GM23338 (cell line): Measurements from ENCODE around the gene KIRREL3. TPM values are rescaled to one million over a fixed set of nuclear protein-coding genes. Genes with fewer than 3 reads are reported as not detected.

ENCODE experiments used
- ATAC-seq: fragments of 200-7000 bp; cut with Tn5 transposase; 3 replicates; pipeline ENCODE4 v1.9.1; 2020
- DNase-seq: peaks from one replicate; pipeline ENCODE4 v3.0.0-alpha.2; 2015; ENCODE audit warnings: low spot score
- H2AFZ ChIP-seq: fragments of 200-600 bp; sonication (generic); 2 replicates; pipeline ENCODE4 v1.8.0; 2016; ENCODE audit warnings: antibody characterized with exemption, mild to moderate bottlenecking, moderate library complexity
- H3F3A ChIP-seq: fragments of 200-600 bp; sonication (generic); replicated peaks from 2 replicates; pipeline ENCODE4 v1.8.0; 2017; ENCODE audit warnings: antibody characterized with exemption, mixed run types, low read depth
- H3K27ac ChIP-seq: fragments of 200-600 bp; sonication (generic); 2 replicates; pipeline ENCODE4 v1.6.1; 2016; ENCODE audit warnings: low read depth
- H3K27me3 ChIP-seq: fragments of 200-600 bp; sonication (generic); 2 replicates; pipeline ENCODE4 v1.8.0; 2016; ENCODE audit warnings: mild to moderate bottlenecking, mixed run types, moderate library complexity; ENCODE audit not compliant: insufficient read depth
- H3K36me3 ChIP-seq: fragments of 200-600 bp; sonication (generic); 2 replicates; pipeline ENCODE4 v1.8.0; 2016; ENCODE audit warnings: mild to moderate bottlenecking; ENCODE audit not compliant: insufficient read depth
- H3K4me1 ChIP-seq: fragments of 200-600 bp; sonication (generic); 2 replicates; pipeline ENCODE4 v1.8.0; 2016; ENCODE audit warnings: mild to moderate bottlenecking, moderate library complexity; ENCODE audit not compliant: insufficient read depth
- H3K4me2 ChIP-seq: fragments of 200-600 bp; sonication (generic); 2 replicates; pipeline ENCODE4 v1.7.1; 2017; ENCODE audit warnings: mixed run types
- H3K4me3 ChIP-seq: fragments of 200-600 bp; sonication (generic); 2 replicates; pipeline ENCODE4 v1.6.1; 2016; ENCODE audit warnings: mixed run types
- H3K79me2 ChIP-seq: fragments of 200-600 bp; sonication (generic); replicated peaks from 2 replicates; pipeline ENCODE4 v1.8.0; 2017; ENCODE audit warnings: mild to moderate bottlenecking; ENCODE audit not compliant: insufficient read depth
- H3K9me2 ChIP-seq: fragments of 200-600 bp; sonication (generic); 2 replicates; pipeline ENCODE4 v1.8.0; 2017; ENCODE audit not compliant: insufficient read depth
- H4K20me1 ChIP-seq: fragments of 200-600 bp; sonication (generic); replicated peaks from 2 replicates; pipeline ENCODE4 v1.8.0; 2017; ENCODE audit warnings: mild to moderate bottlenecking; ENCODE audit not compliant: insufficient read depth
- H3K27ac Mint-ChIP-seq: 2 replicates; pipeline ENCODE4 v1.8.0; 2020; ENCODE audit warnings: inconsistent platforms, mild to moderate bottlenecking, moderate library complexity, mixed read lengths
- H3K27me3 Mint-ChIP-seq: 3 replicates; pipeline ENCODE4 v1.8.0; 2022; ENCODE audit warnings: low read depth, mild to moderate bottlenecking, moderate library complexity, mixed read lengths, inconsistent platforms; ENCODE audit not compliant: insufficient read depth, poor library complexity
- H3K36me3 Mint-ChIP-seq: 3 replicates; pipeline ENCODE4 v1.8.0; 2021; ENCODE audit warnings: low read depth, mild to moderate bottlenecking, inconsistent platforms, moderate library complexity, mixed read lengths
- H3K4me1 Mint-ChIP-seq: 3 replicates; pipeline ENCODE4 v1.8.0; 2020; ENCODE audit warnings: mild to moderate bottlenecking, inconsistent platforms, mixed read lengths
- H3K4me3 Mint-ChIP-seq: 3 replicates; pipeline ENCODE4 v1.8.0; 2021; ENCODE audit warnings: moderate library complexity, mild to moderate bottlenecking, inconsistent platforms, mixed read lengths
- H3K9me3 Mint-ChIP-seq: 3 replicates; pipeline ENCODE4 v1.8.0; 2020; ENCODE audit warnings: moderate library complexity, mild to moderate bottlenecking, inconsistent platforms, mixed read lengths
- EZH2phosphoT487 ChIP-seq: fragments of 200-600 bp; sonication (generic); IDR thresholded peaks from one replicate; pipeline ENCODE4 v1.8.1; 2018; ENCODE audit warnings: antibody characterized with exemption; ENCODE audit not compliant: unreplicated experiment
- NANOG ChIP-seq: IDR thresholded peaks from 2 replicates; pipeline ENCODE4 v1.6.1; 2016; ENCODE audit warnings: antibody characterized with exemption, borderline replicate concordance
- POLR2AphosphoS5 ChIP-seq: IDR thresholded peaks from 2 replicates; pipeline ENCODE4 v1.6.1; 2016; ENCODE audit warnings: antibody characterized with exemption, low read depth
- ZNF114 ChIP-seq: fragments of 250-450 bp; sonication (Bioruptor Pico); IDR thresholded peaks from 2 replicates; pipeline ENCODE4 v1.5.0; 2020; ENCODE audit warnings: mild to moderate bottlenecking, moderate library complexity
- ZNF331 ChIP-seq: fragments of 250-450 bp; sonication (Bioruptor Pico); IDR thresholded peaks from 2 replicates; pipeline ENCODE4 v1.5.0; 2020; ENCODE audit warnings: low read depth, mild to moderate bottlenecking, moderate library complexity
- ZNF462 ChIP-seq: fragments of 250-450 bp; sonication (Bioruptor Pico); IDR thresholded peaks from 2 replicates; pipeline ENCODE4 v1.5.0; 2020; ENCODE audit warnings: mild to moderate bottlenecking, moderate library complexity
- polyA plus RNA-seq: library from polyadenylated mRNA; unstranded; fragments of >200 nt; fragmentation: Nextera tagmentation; extraction: Ambion mirVana; gene quantifications from 2 replicates; pipeline ENCODE4 v1.2.1, GENCODE V29; 2016
- total RNA-seq: library from RNA; depleted of rRNA; stranded (reverse); fragments of >200 nt; shearing (Covaris generic); gene quantifications from 2 replicates; pipeline ENCODE4 v1.2.3, GENCODE V29; 2014

Gene KIRREL3
- total and polyA plus RNA-seq, 2 experiments from 2014 or later: 0.13 to 1.5 TPM

DNA sequence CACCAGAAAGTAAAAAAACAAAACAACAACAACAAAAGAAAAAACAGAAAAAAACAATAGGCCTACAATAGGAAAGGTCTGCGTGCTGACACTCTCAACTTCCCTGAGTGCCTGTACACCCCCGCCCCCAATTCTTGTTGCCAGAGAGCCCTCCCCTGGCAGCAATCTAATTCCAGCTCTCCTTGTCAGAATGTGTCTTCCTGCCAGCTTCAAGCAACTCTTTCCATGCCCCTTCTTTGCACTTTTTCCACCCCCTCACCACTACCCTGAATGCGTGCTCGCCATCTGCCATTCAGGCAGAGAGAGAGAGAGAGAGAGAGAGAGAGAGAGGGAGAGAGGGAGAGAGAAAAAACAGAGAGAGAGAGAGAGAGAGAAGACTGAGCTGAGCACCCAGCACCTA is 245.0 kb downstream of the KIRREL3 start (continued):
- no peak for TF ChIP-seq ZNF462 (CRISPR knock-in tag)

GRCh38 chr11:126754591-126755426 is 245.8 kb downstream of the KIRREL3 start:
- no peak overlapping the region for H3K4me2 ChIP-seq
- H3K4me1 ChIP-seq: no peaks in the 10 kb centered on the region; the same call in 1 of the 2 replicates
- no peaks in the 10 kb centered on the region for H3K79me2 ChIP-seq
- H4K20me1 ChIP-seq: no peaks in the 10 kb centered on the region
- H3K27me3 ChIP-seq: no peaks in the 10 kb centered on the region
- H3F3A ChIP-seq: no peaks in the 10 kb centered on the region
- H3K36me3 ChIP-seq: no peaks in the 10 kb centered on the region
- Mint-ChIP-seq H3K27ac (no peak overlapping the region), H3K4me1 (peaks cover 14% of the 10 kb centered on the region; the same call in 2 of the 3 replicates), H3K9me3 (no peaks in the 10 kb centered on the region), H3K4me3 (no peak overlapping the region), H3K27me3 (no peaks in the 10 kb centered on the region), H3K36me3 (no peaks in the 10 kb centered on the region)
- ATAC-seq: no peak
- no peak overlapping the region for H3K4me3 ChIP-seq
- DNase-seq: no peak
- H3K9me2 ChIP-seq: peaks cover 18% of the 10 kb centered on the region; the same call in 1 of the 2 replicates
- H3K27ac ChIP-seq: no peak overlapping the region
- no peak overlapping the region; the same call in 1 of the 2 replicates for H2AFZ ChIP-seq
- no peak for TF ChIP-seq POLR2AphosphoS5
- TF ChIP-seq ZNF114 (CRISPR knock-in tag): no peak
- no peak for TF ChIP-seq EZH2phosphoT487
- no peak for TF ChIP-seq ZNF462 (CRISPR knock-in tag)
- no peak for TF ChIP-seq ZNF331 (CRISPR knock-in tag)
- TF ChIP-seq NANOG: no peak
